NCI-H1105 treated with DMSO at 0.1 percent for 48 hours (cell line): ENCODE data around the gene SCCPDH.
A peak's percentile ranks its signal among the peaks of the same experiment; 100 is the strongest.
"Not testable (repeated sequence)": the region's sequence is repeated elsewhere in the genome, so short reads cannot be mapped to it uniquely, and the experiment has no call there.

Experiments used
- DNase-seq: peaks from one replicate; lab custom pipeline; 2025; lab: John Stamatoyannopoulos, UW

The SCCPDH gene

DNA sequence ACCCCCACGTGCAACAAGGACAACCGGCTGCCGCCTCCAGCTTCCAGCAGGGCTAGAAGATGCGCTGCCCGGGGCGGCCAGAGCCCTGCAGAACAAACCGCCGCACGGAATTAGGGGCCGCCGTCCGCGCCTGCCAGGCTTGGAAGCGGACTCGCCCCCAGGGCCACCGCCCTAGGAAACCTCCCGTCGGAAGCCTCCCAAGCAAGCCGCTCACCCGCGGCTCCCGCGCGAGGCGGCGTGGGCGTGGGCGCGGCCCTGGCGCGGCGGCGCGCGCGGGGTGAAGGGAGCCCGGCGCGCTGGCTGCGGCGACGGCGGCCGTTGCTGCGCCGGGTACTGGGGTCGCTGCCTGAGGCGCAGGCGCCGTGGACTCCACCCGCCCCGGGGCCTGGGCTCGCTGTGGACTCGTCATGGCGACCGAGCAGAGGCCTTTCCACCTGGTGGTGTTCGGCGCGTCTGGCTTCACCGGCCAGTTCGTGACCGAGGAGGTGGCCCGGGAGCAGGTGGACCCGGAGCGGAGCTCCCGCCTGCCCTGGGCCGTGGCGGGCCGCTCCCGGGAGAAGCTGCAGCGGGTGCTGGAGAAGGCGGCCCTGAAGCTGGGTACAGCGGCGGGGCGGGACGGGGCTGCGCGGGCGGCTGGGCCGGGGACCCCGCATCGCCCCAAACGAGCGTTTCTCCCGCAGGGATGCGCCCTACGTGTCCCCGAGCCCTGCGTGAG lies at the start of gene SCCPDH:
Gene SCCPDH (plus strand): TSS at position 394 of the 715 bp plus-strand sequence. CDS start 14 bp downstream, at position 408.
- DNase-seq = peak; percentile 44

GRCh38 chr1:246677842-246678241 lies 46.4 kb upstream of the SCCPDH start:
- DNase-seq = no peak

GRCh38 chr1:246678816-246679793 lies 45.1 kb upstream of the SCCPDH start:
- DNase-seq = no peak

DNA sequence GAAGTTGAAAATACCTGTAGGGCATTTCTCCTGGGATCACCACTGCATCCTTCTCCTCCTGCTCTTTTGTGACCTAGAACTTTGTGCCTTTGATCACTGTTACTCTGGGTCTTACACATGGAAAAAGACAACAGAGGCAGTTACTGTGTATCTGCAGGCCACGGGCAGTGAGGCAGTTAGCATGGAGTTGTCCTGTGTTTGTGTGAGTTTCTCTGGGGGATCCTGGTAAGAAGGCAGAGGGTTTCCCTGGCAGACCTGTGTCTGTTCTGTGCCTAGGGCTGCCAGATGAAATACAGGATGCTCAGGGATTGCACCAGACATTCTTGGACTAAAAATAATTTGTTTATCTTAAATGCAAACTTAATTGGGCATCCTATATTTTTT lies 44.4 kb upstream of the SCCPDH start:
- DNase-seq = no peak

DNA sequence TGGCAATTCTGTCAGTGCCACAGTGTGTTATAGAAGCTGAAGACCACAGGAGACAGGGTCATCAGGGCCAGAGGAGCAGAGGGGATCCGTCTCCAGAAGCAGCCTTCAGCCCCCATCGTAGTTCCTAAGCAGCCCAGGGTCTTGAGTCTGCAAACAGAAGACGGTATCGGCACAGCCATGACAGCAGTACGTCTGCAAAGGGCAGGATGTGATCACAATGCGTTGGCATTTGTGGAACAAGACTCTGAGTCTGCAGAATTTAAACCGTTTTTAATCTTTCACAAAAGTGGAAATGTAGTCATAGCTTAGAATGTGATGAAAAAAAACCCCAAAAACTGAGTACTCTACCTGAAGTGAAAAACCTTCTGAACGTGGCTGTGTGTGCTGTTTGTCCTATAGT lies 44.0 kb upstream of the SCCPDH start:
- DNase-seq = no peak

GRCh38 chr1:246680696-246681130 lies 43.5 kb upstream of the SCCPDH start:
- no peak for DNase-seq

DNA sequence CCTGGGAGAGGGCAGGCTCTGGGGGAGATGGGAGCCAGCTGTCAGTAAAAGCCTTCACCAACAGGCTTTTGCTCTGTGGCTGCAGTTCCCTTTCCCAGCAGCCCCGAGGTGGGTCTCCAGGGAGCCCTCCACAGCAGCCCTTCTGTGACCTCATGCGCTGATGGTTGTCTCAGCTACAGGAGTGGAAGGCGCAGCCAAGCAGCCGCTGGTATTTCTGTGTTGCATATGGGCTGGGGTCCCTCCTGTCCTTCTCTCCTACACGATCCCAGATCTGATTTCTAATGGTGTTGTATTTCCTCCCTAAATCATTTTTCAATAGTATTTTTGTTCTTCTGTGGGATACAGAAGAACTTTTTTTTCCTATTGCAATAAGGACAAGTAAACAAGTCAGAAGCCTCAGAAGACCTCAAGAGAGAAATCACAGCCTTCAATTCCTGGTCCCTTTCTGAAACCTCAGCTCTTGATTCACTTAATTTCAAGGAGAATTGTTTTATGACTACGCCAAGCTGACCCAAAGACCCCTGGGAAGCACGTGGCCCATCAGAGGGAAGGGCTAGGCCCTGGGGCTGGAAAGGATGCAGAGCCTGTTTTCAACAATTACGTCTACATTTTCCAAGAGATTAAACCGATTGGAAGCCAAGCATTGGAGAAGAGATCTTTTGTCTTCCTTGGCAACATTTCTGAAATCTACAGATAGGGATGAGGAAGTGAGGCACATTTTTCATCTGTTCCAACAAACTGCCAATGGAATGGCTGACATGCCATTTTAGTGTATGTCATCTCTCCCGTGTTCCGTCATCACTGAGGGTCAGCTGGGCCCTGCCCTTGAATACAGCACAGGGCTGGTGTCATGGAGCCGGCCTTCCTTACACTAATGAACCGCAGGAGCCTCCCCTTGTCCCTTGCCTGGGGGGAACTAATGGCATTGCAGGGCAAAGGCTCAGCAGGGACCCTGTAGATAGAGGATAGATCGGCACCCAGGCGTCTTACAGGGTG lies 42.0 kb upstream of the SCCPDH start:
- DNase-seq = no peak

DNA sequence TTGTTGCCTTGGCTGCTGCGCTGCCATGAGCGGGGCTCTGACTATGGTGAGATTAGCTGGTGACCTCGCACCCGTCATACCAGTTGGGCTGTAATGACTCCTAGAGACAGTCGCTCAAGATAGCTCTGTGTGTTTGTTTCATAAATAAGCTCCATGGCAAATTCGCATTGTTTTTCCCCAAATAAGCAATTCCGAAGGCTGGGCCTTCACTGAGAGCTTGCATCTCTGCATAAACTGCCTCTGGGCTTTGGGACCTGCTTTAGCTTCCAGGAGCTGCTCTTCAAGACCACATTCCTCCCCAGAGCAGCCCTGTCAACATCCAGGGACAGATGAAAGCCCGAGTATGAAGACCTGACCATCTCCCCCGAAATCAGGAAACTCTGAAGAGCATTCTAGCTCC lies 40.7 kb upstream of the SCCPDH start:
- DNase-seq = no peak

- DNase-seq = no peak
Measured at GRCh38 chr1:246687002-246687401, 37.2 kb upstream of the SCCPDH start.

DNA sequence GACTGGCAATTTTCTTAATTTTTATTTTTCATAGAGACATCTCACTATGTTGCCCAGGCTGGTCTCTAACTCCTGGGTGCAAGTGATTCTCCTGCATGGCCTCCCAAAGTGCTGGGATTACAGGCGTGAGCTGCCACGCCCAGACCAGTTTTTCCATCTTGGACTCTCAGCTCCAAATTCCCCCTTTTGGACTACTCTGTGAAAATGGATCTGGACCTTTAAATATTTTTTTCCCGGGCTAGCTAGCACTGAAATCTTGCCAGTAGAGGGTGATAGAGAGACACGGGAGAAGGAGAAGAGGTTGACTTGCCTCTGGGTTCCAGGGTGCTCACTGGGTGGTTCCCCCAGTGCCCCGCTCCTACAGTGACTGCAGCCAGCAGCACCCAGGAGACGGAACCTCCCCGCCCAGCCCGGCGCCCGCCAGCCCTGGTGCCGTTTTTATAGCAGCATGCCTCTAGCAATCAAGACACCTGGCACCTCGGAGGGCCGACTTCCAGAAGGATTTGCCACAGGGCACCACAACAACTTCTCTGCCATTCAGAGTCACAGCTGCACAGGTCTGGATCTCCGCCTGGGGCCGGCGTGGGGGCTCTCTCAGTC lies 34.7 kb upstream of the SCCPDH start:
- peak; percentile 75 for DNase-seq

DNA sequence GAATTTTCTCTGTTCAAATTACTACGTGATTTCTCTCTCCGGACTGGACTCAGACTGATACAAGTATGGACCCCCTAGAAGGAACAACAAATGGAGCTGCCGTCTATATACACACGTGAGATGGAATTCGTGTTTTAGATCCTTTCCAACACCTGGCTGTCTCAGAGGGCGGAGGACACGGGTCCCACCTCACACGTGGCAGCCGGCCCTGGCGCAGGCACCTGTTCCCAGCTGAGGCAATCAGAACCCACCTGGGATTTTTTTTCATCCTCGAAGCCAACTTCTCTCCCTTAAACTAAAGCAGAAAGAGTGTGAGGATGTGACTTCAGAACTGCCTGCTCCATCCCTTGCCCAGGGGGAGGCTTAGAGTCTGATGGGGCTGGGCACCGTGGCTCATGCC lies 34.1 kb upstream of the SCCPDH start:
- DNase-seq = peak; percentile 44

DNA sequence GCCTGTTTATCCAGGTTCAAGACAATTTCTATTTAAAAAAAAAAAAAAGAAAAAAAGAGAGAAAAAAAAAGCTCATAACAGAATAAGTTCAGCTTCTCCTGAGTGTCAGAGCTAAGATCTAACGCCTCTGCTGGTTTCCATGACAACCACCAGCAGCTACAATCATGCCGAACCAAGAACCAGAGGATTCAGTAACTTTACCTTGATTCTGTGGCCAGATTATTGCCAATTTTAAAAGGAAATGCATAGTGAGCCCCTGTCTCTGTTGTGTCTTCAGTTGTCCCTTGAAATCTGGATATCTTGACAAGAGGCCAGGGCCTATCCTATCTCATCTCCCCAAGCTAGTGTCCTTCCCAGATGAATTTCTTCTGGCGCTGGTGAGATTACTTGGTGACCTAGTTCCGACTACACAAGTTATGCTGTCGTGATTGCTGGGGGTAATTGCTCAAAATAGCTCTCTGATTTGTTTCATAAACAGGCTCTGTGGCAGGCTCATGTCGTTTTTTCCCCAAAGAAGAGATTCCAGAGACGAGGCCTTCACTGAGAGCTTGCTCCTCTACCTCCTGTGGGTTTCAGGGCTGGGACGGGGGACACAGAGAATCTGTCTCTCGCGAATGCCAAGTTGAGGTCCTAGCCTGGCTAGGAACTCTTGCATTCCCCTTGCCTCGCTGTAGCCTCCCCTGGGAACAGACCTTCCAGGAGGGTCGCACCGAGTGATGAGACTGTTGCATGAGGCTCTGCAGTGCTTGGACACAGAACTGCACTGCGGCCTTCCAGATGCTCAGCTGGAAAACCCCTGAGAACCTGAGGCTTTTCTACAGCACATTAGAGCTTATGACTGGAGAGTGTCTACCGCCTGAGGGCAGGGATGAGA lies 32.4 kb upstream of the SCCPDH start:
- no peak for DNase-seq

- DNase-seq = not testable (repeated sequence)
Measured at GRCh38 chr1:246694213-246694895, 29.9 kb upstream of the SCCPDH start.

- no peak for DNase-seq
Measured at GRCh38 chr1:246695136-246695535, 29.1 kb upstream of the SCCPDH start.

DNA sequence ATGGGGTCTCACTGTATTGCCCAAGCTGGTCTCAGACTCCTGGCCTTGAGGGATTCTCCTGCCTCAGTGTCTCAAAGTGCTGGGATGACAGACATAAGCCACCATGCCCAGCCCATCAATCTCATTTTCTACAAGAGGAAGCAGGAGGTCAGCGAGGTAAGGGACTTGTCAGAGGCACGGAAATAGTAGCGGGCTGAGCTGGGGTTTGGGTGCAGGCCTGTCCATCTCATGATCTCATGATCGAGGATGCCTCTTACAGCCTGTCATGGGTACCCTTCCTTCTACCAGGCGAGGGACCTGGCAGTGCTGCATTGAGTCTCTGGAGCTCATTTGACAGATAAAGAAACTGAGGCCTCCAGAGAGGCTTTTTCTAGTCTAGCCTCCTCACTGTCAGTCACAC lies 28.5 kb upstream of the SCCPDH start:
- DNase-seq = no peak

DNA sequence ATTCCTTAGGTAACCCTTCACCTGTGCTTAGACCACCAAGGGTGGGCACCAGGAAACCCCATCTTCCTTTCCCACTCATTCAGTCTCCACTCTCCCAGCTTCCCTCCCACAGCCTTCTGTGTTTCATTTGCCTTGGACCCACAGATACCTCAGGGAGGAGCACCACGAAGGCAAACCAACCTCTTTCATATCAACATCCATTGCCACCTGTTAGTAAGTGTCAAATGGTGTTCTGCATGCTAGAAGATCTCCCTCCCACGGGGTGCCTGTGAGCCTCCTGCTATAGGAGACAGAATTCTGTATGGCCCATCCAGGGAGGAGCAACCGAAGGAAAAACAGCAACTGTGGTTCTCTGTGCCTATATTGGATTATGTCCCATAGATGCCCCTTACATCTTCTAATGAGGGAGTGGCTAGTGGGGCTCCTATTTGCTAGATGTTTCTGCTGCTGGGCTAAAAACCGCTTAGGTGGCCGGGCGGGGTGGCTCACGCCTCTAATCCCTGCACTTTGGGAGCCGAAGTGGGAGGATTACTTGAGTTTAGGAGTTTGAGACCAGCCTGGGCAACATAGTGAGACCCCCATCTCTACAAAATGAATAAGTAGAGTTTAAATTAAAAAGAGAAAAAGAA lies 25.6 kb upstream of the SCCPDH start:
- no peak for DNase-seq

GRCh38 chr1:246699095-246699735 lies 25.0 kb upstream of the SCCPDH start:
- DNase-seq = peak; percentile 30

- no peak for DNase-seq
Measured at GRCh38 chr1:246703581-246703980, 20.6 kb upstream of the SCCPDH start.

DNA sequence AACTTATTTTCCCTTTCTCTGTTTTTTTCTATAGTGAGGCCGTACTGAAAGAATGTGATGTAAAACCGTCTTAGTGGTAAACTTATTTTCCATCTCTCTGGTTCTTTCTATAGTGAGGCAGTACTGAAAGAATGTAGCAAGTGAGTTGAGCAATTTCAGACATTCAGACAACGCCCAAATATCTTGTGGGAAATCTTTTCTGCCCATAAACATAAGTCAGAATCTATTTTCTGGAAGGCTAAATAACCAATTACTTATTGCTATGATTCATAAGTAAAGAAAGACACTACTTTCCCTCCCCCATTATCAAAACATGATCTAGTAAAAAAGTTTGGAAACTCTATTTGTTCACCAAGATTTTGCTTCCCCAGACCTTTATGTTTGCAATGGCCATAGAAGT lies 18.8 kb upstream of the SCCPDH start:
- no peak for DNase-seq
